CD4-positive, alpha-beta T cell treated with Interleukin-6 for 4 hours (primary cell): Measurements from ENCODE around the gene TPD52L1.

Experiments used
- DNase-seq: peaks from one replicate; pipeline ENCODE4 v3.0.0-alpha.2; 2020; ENCODE audit warnings: mixed read lengths

The TPD52L1 gene

GRCh38 chr6:125212377-125212776 lies 58.8 kb downstream of the TPD52L1 start:
- DNase-seq, result no peak

DNA sequence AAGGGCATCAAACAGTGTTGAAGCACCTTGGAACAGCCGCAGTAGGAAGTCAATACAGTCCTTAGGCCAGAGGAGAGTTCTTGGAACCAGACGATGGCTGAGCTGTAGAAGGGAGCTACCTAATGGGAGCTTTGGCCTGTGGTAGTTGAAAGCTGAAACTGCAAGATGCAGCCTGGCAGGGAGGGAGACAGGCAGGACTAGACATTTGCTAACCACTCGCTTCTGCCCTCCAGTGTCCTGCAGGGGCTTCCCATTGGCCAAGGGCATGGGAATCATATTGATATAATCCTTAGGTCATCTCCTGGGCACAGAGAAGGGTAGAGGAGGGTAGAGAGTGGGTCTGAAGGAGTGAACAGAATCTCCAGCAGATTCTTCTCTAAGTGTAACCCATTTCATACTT lies 60.4 kb downstream of the TPD52L1 start:
- DNase-seq, result no peak

- DNase-seq, result no peak
These were observed 61.8 kb downstream of the TPD52L1 start for GRCh38 chr6:125215252-125215819.

DNA sequence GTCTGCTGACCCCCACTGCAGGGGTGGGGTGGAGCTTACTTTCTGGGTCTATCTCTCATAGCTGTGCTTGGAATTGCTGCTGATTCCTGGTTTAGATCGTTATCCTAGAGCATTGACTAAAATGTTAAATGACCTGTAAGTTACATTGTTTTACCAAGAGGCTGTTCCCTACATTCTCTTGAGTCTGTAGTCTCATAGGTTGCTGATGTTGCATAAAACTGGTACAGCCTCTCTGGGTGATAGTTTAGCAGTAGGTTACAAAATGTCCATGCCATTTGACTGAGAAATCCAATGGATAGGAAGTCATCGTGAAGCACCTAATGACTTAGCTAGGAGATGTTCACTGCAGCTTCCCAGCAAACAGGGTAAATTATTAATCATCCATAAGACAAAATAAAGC lies 62.4 kb downstream of the TPD52L1 start:
- DNase-seq, result no peak

DNA sequence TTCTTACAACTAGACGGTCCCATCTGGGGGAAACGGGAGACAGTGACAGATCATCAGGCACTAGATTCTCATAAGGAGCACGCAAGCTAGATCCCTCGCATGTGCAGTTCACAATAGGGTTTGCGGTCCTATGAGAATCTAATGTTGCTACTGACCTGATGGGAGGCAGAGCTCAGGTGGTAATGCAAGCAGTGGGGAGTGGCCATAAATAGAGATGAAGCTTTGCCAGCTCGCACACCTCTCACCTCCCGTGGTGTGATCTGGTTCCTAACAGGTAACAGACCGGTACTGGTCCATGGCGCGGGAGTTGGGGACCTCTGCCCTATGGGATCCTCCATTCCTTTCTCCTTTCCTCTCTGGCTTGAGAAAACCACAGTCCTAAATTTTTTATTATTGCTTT lies 63.8 kb downstream of the TPD52L1 start:
- DNase-seq, result no peak

- DNase-seq, result no peak
These were observed 64.4 kb downstream of the TPD52L1 start for GRCh38 chr6:125217992-125218391.

DNA sequence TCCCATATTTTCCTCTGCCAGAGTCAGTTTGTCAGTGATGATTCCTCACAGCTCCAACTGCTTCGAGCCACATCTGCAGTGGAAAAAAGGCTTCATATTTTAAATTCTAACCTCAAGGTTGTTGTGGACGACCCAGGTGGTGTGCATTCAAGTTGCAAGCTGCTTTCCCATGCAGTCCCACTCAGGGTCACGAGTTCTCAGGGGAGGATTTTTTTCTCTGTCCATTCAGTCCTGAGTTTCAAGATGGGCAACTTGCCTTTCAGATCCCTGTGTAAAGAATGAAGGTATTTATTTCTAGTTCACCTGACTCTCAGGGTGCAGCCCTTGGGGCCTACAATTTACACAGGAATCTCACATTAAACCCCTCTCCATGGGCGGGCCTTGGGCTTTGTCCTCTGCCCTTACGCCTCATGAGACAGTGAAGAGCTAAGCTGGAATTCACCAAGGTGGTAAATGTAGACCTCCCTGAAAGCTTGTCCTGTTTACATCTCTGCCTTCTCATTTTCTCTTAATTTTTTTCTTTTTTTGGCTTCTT lies 65.9 kb downstream of the TPD52L1 start:
- no peak for DNase-seq

DNA sequence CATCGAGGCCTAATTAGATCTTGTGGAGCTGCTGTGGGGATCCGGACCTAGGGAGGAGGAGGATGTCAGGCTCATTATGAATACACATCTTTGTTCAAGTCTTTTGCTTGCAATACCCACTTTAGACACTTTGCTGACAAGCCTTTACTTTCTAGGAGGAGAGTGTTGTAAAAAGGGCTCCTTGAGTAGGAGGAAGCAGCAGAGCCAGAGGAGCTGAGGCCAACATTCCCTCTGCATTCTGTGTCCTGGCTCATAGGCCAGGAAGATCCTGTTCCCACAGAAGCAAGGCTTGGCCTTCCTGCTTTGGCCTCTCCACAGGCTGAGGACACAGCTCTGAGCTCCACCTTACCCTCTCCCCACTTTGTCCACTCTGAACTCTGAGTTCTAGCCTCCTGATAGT lies 67.1 kb downstream of the TPD52L1 start:
- DNase-seq, result no peak

DNA sequence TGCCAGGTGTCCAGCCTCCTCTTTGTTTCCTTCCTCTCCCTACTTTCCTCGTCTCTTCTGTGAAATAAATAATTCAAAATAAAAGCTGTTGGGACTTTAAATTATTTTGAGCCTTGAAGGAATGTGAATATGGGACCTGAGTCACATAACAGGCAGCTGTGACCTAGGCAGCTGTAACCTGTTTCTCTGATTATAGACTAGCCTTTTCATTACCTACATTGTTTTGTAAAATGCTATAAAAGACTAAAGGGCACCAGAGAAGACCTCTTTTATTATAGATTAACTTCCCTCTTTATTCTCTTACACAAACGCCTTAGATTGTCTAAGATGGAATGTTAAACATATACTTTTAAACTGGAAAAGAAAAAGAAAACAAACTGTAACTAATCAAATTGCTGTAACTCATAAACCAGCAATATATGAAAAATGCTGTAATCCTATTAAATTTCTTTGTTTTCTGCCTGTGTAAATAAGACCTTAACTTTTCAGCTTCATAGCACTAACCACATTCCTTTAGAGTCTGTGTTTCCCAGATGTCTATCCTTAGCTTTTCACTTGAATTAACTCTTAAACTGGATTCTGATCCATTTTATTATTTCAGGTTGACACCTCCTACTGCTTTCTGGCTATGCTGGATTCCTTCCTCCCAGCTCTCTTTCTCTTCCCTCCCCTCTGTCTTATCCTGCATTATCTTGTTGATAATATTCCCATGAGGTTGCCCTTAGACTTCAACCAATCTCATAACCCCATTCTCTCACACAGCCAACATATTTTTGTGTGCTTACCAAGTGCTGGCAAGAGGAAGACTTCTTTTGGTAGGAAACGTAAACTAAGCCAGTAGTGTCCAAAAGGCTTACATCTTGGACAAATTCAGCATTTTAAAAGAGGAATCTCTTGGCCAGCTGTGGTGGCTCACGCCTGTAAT lies 69.2 kb downstream of the TPD52L1 start:
- DNase-seq, result no peak

DNA sequence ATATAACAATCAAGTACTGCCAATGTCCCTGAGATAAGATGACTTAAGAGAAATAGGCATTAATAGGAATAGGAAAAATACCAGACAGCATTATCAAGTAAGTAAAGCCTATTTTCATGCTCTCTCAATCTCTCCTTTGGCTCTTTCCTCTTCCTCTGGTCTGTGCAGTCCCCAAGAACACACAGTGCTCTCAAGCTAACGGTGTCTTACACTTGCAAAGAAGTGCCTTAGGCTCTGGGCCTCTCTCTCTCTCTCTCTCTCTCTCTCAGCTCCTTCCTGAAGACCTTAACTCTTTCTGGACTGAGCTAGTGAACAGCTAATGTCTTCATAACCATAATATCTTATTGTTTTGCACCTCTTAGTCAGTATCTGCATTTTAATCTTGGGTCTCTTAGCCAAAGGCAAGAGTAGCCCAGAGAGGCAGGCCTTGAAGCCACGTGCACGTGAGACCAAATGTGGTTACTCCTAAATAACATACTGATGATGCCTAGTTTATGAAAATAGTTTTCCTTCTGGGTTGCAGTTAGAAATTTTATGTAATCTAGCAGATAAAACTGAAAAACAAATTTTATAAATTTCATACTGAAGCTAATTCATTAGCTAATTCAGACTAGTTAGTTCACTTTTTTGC lies 70.8 kb downstream of the TPD52L1 start:
- no peak for DNase-seq

DNA sequence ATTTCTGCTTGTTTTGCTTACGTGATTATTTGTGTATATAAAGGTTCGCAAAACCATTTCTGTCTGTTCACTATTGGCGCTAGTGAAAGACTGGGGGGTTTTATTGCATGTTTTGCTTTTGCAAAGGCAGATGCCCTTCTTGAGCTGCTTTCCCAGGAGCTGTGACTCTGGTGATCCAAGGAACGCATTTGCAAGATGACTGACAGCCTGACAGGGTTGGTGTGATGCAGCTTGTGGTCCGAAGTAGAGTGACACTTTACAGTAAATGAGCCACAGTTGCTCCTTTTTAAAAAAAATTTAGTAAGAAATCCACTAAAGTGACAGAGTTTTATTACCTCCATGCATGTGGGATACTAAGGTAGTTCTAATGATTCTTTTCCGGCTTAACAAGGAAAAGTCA lies 73.7 kb downstream of the TPD52L1 start:
- DNase-seq, result no peak

DNA sequence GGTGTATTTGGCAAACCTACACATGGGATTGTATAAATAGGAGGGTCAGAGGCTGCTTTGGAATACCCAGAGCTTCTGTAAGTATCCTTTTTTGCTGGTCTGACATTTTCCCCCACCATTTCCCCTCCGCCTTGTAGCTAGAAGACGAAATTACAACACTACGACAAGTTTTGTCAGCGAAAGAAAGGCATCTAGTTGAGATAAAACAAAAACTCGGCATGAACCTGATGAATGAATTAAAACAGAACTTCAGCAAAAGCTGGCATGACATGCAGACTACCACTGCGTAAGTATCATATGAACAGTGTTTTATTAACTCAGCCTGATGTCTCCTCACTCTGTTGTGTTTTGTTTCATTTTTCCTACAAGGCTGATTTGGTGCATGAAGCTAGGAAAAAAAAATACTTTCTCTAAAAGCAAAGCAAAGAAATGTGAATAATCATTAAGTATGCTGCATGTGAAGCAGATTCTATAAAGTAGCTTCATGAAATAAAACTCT lies 75.5 kb downstream of the TPD52L1 start:
- DNase-seq, result no peak

DNA sequence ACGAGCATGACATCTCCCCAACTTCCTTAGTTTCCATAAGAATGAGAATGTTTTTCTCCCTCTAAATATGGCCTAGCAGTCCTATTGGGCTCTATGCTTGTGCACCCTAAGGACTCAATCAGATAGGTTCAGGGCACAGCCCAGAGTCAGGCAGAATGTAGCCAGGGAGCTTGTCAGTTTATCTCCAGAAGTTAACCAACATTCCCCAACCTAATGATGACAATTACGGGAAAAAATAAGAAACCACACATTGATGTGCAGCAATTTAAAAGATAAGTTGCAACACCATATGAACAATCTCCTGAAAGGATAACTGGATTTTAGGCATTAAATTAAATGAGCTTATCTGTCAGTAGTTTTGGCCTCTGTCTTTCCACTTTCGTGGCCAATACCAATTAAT lies 77.1 kb downstream of the TPD52L1 start:
- DNase-seq, result no peak

- DNase-seq, result no peak
These were observed 77.6 kb downstream of the TPD52L1 start for GRCh38 chr6:125231133-125231532.

DNA sequence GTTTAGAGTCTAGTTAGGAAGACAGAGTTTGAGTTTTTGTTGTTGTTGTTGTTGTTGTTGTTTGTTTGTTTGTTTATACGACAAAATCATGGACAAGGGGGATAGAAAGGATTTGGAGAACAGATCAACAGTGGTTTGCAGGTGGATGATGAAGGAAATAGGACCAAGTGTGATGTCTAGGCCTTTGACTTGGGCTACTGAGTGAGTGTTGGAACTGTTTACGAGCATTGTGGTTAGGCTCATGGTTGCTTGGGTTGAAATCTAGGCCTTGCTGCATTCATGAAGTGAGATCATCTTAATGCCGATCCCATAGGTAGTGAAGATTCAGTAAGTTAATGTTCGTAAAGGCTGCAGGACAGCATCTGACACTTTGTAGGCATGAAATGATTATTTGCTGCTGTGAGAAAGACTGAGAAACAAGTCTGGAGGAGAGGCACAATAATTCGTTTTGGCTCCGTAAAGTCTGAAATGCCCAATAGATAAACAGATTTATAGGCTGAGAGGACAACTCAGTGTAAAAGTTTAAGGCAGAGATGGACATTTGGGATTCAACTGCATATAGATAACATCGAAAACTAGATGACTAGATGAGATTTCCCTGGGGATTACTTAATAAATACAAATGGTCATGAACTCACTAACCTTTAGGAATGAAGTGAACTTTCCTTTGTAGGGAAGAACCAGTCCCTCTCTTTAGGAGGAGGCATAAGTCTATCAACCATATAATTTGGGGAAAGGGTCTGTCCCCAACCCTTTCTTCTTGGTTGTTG lies 78.2 kb downstream of the TPD52L1 start:
- no peak for DNase-seq

- DNase-seq, result no peak
These were observed 78.9 kb downstream of the TPD52L1 start for GRCh38 chr6:125232466-125232865.

- DNase-seq, result no peak
These were observed 79.6 kb downstream of the TPD52L1 start for GRCh38 chr6:125233202-125233601.

DNA sequence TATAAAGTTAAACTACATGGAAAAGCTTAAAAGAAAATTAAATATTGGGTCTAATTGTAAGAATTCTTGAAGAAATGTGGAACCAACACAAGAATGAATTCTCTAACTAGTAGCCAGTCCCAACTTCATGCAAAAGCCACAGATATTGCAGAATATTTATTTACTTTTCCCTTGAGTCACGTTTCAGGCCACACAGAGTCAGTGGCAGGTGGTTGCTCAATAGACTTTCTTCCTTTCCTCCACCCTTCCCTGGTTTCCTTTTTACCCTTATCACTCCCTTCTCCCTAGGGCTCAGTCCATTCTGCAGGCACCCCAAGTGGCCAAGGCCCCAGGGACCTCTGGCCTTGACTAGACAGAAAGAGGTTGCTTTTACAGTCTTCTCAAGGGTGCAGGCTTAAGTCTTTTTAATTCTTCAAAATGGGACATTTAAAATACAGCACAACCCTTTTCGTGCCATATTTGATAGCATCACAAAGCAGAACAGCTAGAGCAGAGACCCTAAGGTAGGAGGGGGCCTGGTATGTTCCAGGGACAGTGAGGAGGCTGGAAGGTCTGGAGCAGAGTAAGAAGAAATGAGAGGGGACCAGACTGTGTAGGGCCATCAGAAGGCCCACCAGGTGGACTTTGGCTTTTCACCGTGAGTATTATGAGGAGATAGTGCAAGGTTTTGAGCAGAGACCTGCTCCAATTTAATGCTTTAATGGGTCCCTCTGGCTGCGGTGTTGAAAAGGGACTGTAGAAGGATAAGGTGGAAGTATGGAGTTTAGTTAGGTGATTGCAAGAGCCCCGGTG lies 83.2 kb downstream of the TPD52L1 start:
- DNase-seq, result no peak

GRCh38 chr6:125237764-125238163 lies 84.2 kb downstream of the TPD52L1 start:
- no peak for DNase-seq

- DNase-seq, result no peak
These were observed 91.5 kb downstream of the TPD52L1 start for GRCh38 chr6:125245109-125245508.

DNA sequence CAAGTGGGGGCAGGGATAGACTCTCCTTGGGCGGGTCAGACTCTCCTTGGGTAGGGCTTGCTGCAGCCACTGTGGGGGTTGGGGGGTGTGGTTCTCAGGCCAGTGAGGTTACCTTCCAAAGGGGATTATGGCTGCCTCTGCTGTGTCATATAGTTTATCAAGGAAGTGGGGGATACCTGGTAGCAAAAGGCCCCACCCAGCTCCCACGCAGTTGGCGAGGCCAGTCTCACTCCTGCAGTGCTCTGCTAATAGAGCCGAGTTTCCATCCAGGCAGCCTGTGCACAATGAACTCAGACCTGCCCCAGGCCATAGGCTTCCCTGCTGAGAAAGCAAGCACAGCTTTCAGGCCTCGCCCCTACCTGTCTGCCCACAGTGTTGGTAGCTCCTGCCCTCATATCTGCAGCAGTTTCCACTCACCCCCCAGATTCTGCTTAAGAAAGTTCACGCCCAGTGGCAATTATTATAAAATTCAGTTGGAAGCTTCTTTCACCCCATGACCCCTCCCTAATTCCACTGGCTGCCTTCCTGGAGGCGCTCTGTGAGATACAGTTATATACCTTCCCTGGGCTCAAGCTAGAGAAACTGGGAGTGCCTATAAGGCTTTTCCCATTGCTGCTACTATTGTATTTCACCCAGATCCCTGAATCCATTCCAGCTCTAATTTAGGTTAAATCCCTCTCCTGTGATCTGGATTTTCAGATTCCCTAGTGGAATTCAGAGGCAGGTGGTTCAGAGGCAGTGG lies 92.1 kb downstream of the TPD52L1 start:
- no peak for DNase-seq
